Loucy (cell line): ENCODE measurements around the gene ATG13.

ENCODE experiments used
- H2AFZ ChIP-seq: fragments of 200-600 bp; sonication (generic); 2 replicates; pipeline ENCODE4 v1.6.0; 2016; ENCODE audit warnings: antibody characterized with exemption, mild to moderate bottlenecking, low read length, moderate library complexity
- H3F3A ChIP-seq: fragments of 200-600 bp; 2 replicates; pipeline ENCODE4 v1.6.0; 2016; ENCODE audit warnings: antibody characterized with exemption, low read depth, mild to moderate bottlenecking
- H3K27me3 ChIP-seq: fragments of 200-600 bp; sonication (generic); 2 replicates; pipeline ENCODE4 v1.6.1; 2014; ENCODE audit warnings: low read length, mild to moderate bottlenecking; ENCODE audit not compliant: insufficient read depth, poor library complexity, severe bottlenecking
- H3K36me3 ChIP-seq: fragments of 200-600 bp; sonication (generic); 2 replicates; pipeline ENCODE4 v1.6.1; 2016; ENCODE audit warnings: low read length; ENCODE audit not compliant: insufficient read depth
- H3K4me1 ChIP-seq: fragments of 200-600 bp; sonication (generic); 2 replicates; pipeline ENCODE4 v1.5.1; 2014; ENCODE audit warnings: low read length, mild to moderate bottlenecking; ENCODE audit not compliant: insufficient read depth, poor library complexity, severe bottlenecking
- H3K4me2 ChIP-seq: fragments of 200-600 bp; sonication (generic); 2 replicates; pipeline ENCODE4 v1.6.0; 2014; ENCODE audit warnings: antibody characterized with exemption, low read length, low read depth, mild to moderate bottlenecking; ENCODE audit not compliant: poor library complexity, severe bottlenecking
- H3K4me3 ChIP-seq: fragments of 200-600 bp; sonication (generic); 2 replicates; pipeline ENCODE4 v1.5.1; 2014; ENCODE audit warnings: low read length, mild to moderate bottlenecking, mixed read lengths; ENCODE audit not compliant: poor library complexity, severe bottlenecking
- H3K79me2 ChIP-seq: fragments of 200-600 bp; sonication (generic); 2 replicates; pipeline ENCODE4 v1.6.1; 2014; ENCODE audit warnings: low read length; ENCODE audit not compliant: insufficient read depth
- H3K9ac ChIP-seq: fragments of 200-600 bp; sonication (generic); 2 replicates; pipeline ENCODE4 v1.6.0; 2014; ENCODE audit warnings: mild to moderate bottlenecking, low read depth, low read length, moderate library complexity; ENCODE audit not compliant: poor library complexity, severe bottlenecking
- H3K9me2 ChIP-seq: fragments of 200-600 bp; sonication (generic); replicated peaks from 2 replicates; pipeline ENCODE4 v1.6.1; 2016; ENCODE audit warnings: low read depth, low read length, mixed read lengths
- H3K9me3 ChIP-seq: fragments of 200-600 bp; sonication (generic); 2 replicates; pipeline ENCODE4 v1.6.1; 2014; ENCODE audit warnings: mild to moderate bottlenecking, antibody characterized with exemption, low read length, low read depth; ENCODE audit not compliant: insufficient read depth
- H4K20me1 ChIP-seq: fragments of 200-600 bp; sonication (generic); 2 replicates; pipeline ENCODE4 v1.6.0; 2014; ENCODE audit warnings: antibody characterized with exemption, low read length, mild to moderate bottlenecking; ENCODE audit not compliant: insufficient read depth, poor library complexity, severe bottlenecking
- EZH2phosphoT487 ChIP-seq: fragments of 200-600 bp; IDR thresholded peaks from 2 replicates; pipeline ENCODE4 v1.6.1; 2018; ENCODE audit warnings: antibody characterized with exemption, mild to moderate bottlenecking, moderate library complexity, borderline replicate concordance
- TF ChIP-seq, protein P1 (sequence below): fragments of 200-600 bp; sonication (generic); conservative IDR thresholded peaks from 2 replicates; pipeline ENCODE4 v1.5.1; 2014; ENCODE audit warnings: mild to moderate bottlenecking, antibody characterized with exemption, low read length

ATG13 gene

GRCh38 chr11:46601129-46601528 is 16.2 kb upstream of the ATG13 start:
- H3K9ac ChIP-seq, result no peak overlapping the region
- no peaks in the 10 kb centered on the region for H3K4me1 ChIP-seq
- H3K4me3 ChIP-seq, result no peak overlapping the region
- no peak overlapping the region for H3K4me2 ChIP-seq
- no peak overlapping the region for H2AFZ ChIP-seq
- TF ChIP-seq, protein P1, sequence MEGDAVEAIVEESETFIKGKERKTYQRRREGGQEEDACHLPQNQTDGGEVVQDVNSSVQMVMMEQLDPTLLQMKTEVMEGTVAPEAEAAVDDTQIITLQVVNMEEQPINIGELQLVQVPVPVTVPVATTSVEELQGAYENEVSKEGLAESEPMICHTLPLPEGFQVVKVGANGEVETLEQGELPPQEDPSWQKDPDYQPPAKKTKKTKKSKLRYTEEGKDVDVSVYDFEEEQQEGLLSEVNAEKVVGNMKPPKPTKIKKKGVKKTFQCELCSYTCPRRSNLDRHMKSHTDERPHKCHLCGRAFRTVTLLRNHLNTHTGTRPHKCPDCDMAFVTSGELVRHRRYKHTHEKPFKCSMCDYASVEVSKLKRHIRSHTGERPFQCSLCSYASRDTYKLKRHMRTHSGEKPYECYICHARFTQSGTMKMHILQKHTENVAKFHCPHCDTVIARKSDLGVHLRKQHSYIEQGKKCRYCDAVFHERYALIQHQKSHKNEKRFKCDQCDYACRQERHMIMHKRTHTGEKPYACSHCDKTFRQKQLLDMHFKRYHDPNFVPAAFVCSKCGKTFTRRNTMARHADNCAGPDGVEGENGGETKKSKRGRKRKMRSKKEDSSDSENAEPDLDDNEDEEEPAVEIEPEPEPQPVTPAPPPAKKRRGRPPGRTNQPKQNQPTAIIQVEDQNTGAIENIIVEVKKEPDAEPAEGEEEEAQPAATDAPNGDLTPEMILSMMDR, result no peak
- TF ChIP-seq EZH2phosphoT487, result no peak
- H3K79me2 ChIP-seq, result no peaks in the 10 kb centered on the region
- no peaks in the 10 kb centered on the region for H3K9me3 ChIP-seq
- no peaks in the 10 kb centered on the region for H3K27me3 ChIP-seq
- H3K9me2 ChIP-seq, result no peaks in the 10 kb centered on the region
- H3K36me3 ChIP-seq, result peaks cover 5% of the 10 kb centered on the region; the same call in 1 of the 2 replicates
- no peaks in the 10 kb centered on the region for H4K20me1 ChIP-seq
- no peaks in the 10 kb centered on the region; the same call in 1 of the 2 replicates for H3F3A ChIP-seq

- H3K36me3 ChIP-seq, result peaks cover 5% of the 10 kb centered on the region; the same call in 1 of the 2 replicates
- H3K4me1 ChIP-seq, result no peaks in the 10 kb centered on the region
- no peaks in the 10 kb centered on the region for H4K20me1 ChIP-seq
- H3K9ac ChIP-seq, result no peak overlapping the region
- no peaks in the 10 kb centered on the region for H3K79me2 ChIP-seq
- H3K4me3 ChIP-seq, result no peak overlapping the region
- H3K9me3 ChIP-seq, result no peaks in the 10 kb centered on the region
- H3K4me2 ChIP-seq, result no peak overlapping the region
- H2AFZ ChIP-seq, result no peak overlapping the region
- H3K9me2 ChIP-seq, result no peaks in the 10 kb centered on the region
- H3K27me3 ChIP-seq, result no peaks in the 10 kb centered on the region
- no peak for TF ChIP-seq EZH2phosphoT487
- TF ChIP-seq, protein P1, result no peak
- no peaks in the 10 kb centered on the region; the same call in 1 of the 2 replicates for H3F3A ChIP-seq
These were observed 13.5 kb upstream of the ATG13 start for GRCh38 chr11:46603704-46604308.

GRCh38 chr11:46604796-46605195 is 12.6 kb upstream of the ATG13 start:
- no peak overlapping the region for H2AFZ ChIP-seq
- H3K27me3 ChIP-seq, result no peaks in the 10 kb centered on the region
- H3K4me1 ChIP-seq, result no peaks in the 10 kb centered on the region
- no peak for TF ChIP-seq EZH2phosphoT487
- TF ChIP-seq, protein P1, result no peak
- no peaks in the 10 kb centered on the region for H4K20me1 ChIP-seq
- H3K9me3 ChIP-seq, result no peaks in the 10 kb centered on the region
- H3K36me3 ChIP-seq, result peaks cover 5% of the 10 kb centered on the region; the same call in 1 of the 2 replicates
- H3K4me2 ChIP-seq, result no peak overlapping the region
- no peaks in the 10 kb centered on the region for H3K79me2 ChIP-seq
- no peak overlapping the region for H3K4me3 ChIP-seq
- H3K9ac ChIP-seq, result no peak overlapping the region
- H3F3A ChIP-seq, result no peaks in the 10 kb centered on the region; the same call in 1 of the 2 replicates
- H3K9me2 ChIP-seq, result no peaks in the 10 kb centered on the region
